ENCODE measurements around the gene CIB2. TPM values are rescaled to one million over a fixed set of nuclear protein-coding genes. Genes with fewer than 3 reads are reported as not detected.

The CIB2 gene
- polyA plus RNA-seq, 2 of the 4 experiments (the other 2 are of a cell fraction) = 21.2 to 25.3 TPM

GRCh38 chr15:78130466-78131294 is 565 bp downstream of the CIB2 start:
- WGBS (ENCODE audit: missing lambda C conversion rate) = 51% methylated on average over 30 of the region's 51 CpGs
- Histone ChIP-seq H3K27ac (peak overlapping the region; percentile 91 to 94), H3K4me2 (peak overlapping the region; percentile 91), H3K4me3 (peak overlapping the region; percentile 86), H3K9me3 (no peaks in the 10 kb centered on the region), H3K4me1 (peaks cover 38% of the 10 kb centered on the region)
- DNase-seq (ENCODE audit: low read depth in 1 of 2, low spot score in 1 of 2) = peak in 1 of 2 experiments; percentile 25
- no peak for FAIRE-seq
- ChIA-PET CTCF (interaction anchor here (0.6 to 9.0 kb wide), 43 partner anchors 9 to 384 kb away, joined by 3 to 116 read pairs (median 5); partner anchors contain the start of genes IDH3A and SKIC8), POLR2A (interaction anchor here (0.5 to 4.0 kb wide), 5 partner anchors 8 to 1935 kb away, joined by 3 to 16 read pairs (median 6); partner anchors contain the start of gene IDH3A)
- ATAC-seq = peak; percentile 25 to 54; a peak in 5 of 6 replicates
- no peak for TF ChIP-seq ATOH8 (CRISPR knock-in tag; IDR thresholded peaks at IDR 0.05; ENCODE audit: low read depth)
- no peak for TF ChIP-seq RFX5 (IDR thresholded peaks at IDR 0.05)
- no peak for TF ChIP-seq HEYL (CRISPR knock-in tag; IDR thresholded peaks at IDR 0.05)
- no peak for TF ChIP-seq POLR2A (IDR thresholded peaks at IDR 0.05; ENCODE audit: low read length)
- no peak for TF ChIP-seq POLR2AphosphoS2 (conservative IDR thresholded peaks at IDR 0.05; ENCODE audit: low read length)
- TF ChIP-seq, protein P1, sequence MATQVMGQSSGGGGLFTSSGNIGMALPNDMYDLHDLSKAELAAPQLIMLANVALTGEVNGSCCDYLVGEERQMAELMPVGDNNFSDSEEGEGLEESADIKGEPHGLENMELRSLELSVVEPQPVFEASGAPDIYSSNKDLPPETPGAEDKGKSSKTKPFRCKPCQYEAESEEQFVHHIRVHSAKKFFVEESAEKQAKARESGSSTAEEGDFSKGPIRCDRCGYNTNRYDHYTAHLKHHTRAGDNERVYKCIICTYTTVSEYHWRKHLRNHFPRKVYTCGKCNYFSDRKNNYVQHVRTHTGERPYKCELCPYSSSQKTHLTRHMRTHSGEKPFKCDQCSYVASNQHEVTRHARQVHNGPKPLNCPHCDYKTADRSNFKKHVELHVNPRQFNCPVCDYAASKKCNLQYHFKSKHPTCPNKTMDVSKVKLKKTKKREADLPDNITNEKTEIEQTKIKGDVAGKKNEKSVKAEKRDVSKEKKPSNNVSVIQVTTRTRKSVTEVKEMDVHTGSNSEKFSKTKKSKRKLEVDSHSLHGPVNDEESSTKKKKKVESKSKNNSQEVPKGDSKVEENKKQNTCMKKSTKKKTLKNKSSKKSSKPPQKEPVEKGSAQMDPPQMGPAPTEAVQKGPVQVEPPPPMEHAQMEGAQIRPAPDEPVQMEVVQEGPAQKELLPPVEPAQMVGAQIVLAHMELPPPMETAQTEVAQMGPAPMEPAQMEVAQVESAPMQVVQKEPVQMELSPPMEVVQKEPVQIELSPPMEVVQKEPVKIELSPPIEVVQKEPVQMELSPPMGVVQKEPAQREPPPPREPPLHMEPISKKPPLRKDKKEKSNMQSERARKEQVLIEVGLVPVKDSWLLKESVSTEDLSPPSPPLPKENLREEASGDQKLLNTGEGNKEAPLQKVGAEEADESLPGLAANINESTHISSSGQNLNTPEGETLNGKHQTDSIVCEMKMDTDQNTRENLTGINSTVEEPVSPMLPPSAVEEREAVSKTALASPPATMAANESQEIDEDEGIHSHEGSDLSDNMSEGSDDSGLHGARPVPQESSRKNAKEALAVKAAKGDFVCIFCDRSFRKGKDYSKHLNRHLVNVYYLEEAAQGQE (IDR thresholded peaks at IDR 0.05) = no peak
- no peak for TF ChIP-seq CTCF (IDR thresholded peaks at IDR 0.05)
- TF ChIP-seq, protein P2, sequence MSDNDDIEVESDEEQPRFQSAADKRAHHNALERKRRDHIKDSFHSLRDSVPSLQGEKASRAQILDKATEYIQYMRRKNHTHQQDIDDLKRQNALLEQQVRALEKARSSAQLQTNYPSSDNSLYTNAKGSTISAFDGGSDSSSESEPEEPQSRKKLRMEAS (IDR thresholded peaks at IDR 0.05) = no peak
- TF ChIP-seq CBX8 (IDR thresholded peaks at IDR 0.05) = no peak

- H3K4me2 ChIP-seq = no peak overlapping the region
- TF ChIP-seq FOSB (CRISPR knock-in tag; IDR thresholded peaks at IDR 0.05) = no peak
- 0 out of 2 replicates have a peak, but pooled peaks have one; percentile 32 for TF ChIP-seq CHD4 (IDR thresholded peaks at IDR 0.05; ENCODE audit: borderline replicate concordance)
- peak; percentile 80 for TF ChIP-seq KDM1A (IDR thresholded peaks at IDR 0.05; ENCODE audit: low read depth)
- TF ChIP-seq EHMT2 (IDR thresholded peaks at IDR 0.05; ENCODE audit: low read depth) = no peak
- TF ChIP-seq E2F6 (IDR thresholded peaks at IDR 0.05; ENCODE audit: borderline replicate concordance, low read depth) = no peak
- TF ChIP-seq RARB (CRISPR knock-in tag; IDR thresholded peaks at IDR 0.05) = no peak
- no peak for TF ChIP-seq MYC (IDR thresholded peaks at IDR 0.05; ENCODE audit: borderline replicate concordance, low read length)
- no peak for TF ChIP-seq CEBPB (IDR thresholded peaks at IDR 0.05)
- DNase-seq (ENCODE audit: low read depth in 1 of 2, low spot score in 1 of 2) (no peak), FAIRE-seq (no peak), ATAC-seq (no peak)
- H3K9me3 ChIP-seq = no peaks in the 10 kb centered on the region
- ChIA-PET CTCF (interaction anchor here (0.9 to 9.0 kb wide), 16 partner anchors 8 to 179 kb away, joined by 4 to 116 read pairs (median 12); partner anchors contain the start of gene IDH3A), POLR2A (interaction anchor here (1.7 to 4.0 kb wide), 2 partner anchors 9 to 19 kb away, joined by 6 to 16 read pairs; partner anchors contain the start of gene IDH3A)
- no peak overlapping the region for H3K27ac ChIP-seq
- peaks cover 38% of the 10 kb centered on the region for H3K4me1 ChIP-seq
- no peak overlapping the region for H3K4me3 ChIP-seq
- 90% methylated on average over 5 of the region's 5 CpGs for WGBS (ENCODE audit: missing lambda C conversion rate)
Observed at GRCh38 chr15:78129751-78130287, 1.4 kb downstream of the CIB2 start.

Measured in A549 (cell line).